ENCODE data around the gene GPR146. TPM values are rescaled to one million over a fixed set of nuclear protein-coding genes. Genes with fewer than 3 reads are reported as not detected.
A peak's percentile ranks its signal among the peaks of the same experiment; 100 is the strongest.

GPR146 gene
- total and polyA plus RNA-seq, 2 of the 13 experiments (the other 11 are each of a cell fraction or from before 2014, with no cell fraction given), result 2.0 to 15.9 TPM

- TF ChIP-seq ZNF318 (CRISPR knock-in tag; IDR thresholded peaks at IDR 0.05) (no peak), ZFP36 (IDR thresholded peaks at IDR 0.05; ENCODE audit: borderline replicate concordance, low read depth, low read length, partially characterized antibody) (no peak), ZNF670 (CRISPR knock-in tag; IDR thresholded peaks at IDR 0.05; ENCODE audit: borderline replicate concordance) (no peak), ZNF30 (CRISPR knock-in tag; IDR thresholded peaks at IDR 0.05) (no peak), ZBTB7A (CRISPR knock-in tag; IDR thresholded peaks at IDR 0.05) (no peak), ZNF180 (CRISPR knock-in tag; IDR thresholded peaks at IDR 0.05; ENCODE audit: borderline replicate concordance, low read depth) (no peak), AGO1 (IDR thresholded peaks at IDR 0.05; ENCODE audit: low read depth, low read length, poor library complexity, severe bottlenecking) (no peak), LRRFIP1 (CRISPR knock-in tag; conservative IDR thresholded peaks at IDR 0.05) (no peak), RCOR2 (CRISPR knock-in tag; IDR thresholded peaks at IDR 0.05) (0 out of 2 replicates have a peak, but pooled peaks have one; percentile 39), TEF (CRISPR knock-in tag; IDR thresholded peaks at IDR 0.05) (no peak), MAFF (IDR thresholded peaks at IDR 0.05; ENCODE audit: low read depth, low read length) (0 out of 2 replicates have a peak, but pooled peaks have one; percentile 5), ZNF280B (CRISPR knock-in tag; IDR thresholded peaks at IDR 0.05; ENCODE audit: borderline replicate concordance) (peak; percentile 70; the same call in 1 of the 2 replicates), ZNF225 (CRISPR knock-in tag; IDR thresholded peaks at IDR 0.05) (peak; percentile 36; the same call in 1 of the 2 replicates), FOXC1 (CRISPR knock-in tag; IDR thresholded peaks at IDR 0.05; ENCODE audit: borderline replicate concordance) (peak; percentile 48), ZNF468 (CRISPR knock-in tag; IDR thresholded peaks at IDR 0.05) (no peak), SALL1 (CRISPR knock-in tag; IDR thresholded peaks at IDR 0.05) (peak; percentile 92)
Measured at GRCh38 chr7:1092806-1093501, 48.6 kb downstream of the GPR146 start (continued).

All from HepG2 (cell line).